Raji (cell line): ENCODE measurements around the gene ADAMTS3.

Experiments
- POLR2A ChIP-seq: IDR thresholded peaks from 2 replicates; pipeline ENCODE4 v1.6.1; 2011; ENCODE audit warnings: low read depth, low read length, control low read depth; ENCODE audit not compliant: insufficient read depth

ADAMTS3 gene

DNA sequence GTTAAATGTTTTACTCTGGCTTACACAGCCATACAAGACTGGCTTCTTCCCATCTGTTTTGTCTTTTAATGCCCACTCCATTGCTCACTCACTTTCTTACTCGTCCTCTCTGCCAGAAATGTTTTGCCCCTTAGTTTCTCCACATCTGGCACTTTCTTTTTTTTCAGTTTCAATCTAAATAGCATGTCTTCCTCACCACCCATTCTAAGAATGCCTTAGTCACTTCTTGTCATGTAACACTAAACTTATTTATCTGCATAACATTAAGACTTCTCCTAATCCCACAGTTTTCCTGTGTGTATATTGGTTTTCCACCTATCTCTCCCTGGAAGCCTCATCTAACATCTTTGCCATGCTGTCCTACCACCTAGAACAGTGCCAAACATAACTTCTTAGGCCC lies 119.3 kb downstream of the ADAMTS3 start:
- no peak for TF ChIP-seq POLR2A

DNA sequence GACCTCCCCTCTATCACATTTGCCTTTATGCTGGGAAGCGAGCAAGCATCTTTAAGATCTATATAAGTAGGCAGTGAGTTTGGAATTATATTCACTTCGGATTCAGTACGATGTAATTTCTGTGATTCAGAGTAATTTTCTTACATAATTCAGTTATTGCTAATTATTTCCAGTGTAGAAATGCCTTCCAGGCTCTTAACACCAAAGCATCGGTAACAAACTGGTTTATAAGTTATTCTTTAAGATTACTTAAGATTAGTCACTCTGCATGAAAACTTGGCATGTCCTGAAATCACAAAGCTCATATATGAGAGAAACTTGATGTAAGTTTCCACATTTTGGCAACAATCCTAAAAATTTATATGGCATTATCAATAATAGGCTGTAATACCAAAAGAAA lies 120.8 kb downstream of the ADAMTS3 start:
- no peak for TF ChIP-seq POLR2A

DNA sequence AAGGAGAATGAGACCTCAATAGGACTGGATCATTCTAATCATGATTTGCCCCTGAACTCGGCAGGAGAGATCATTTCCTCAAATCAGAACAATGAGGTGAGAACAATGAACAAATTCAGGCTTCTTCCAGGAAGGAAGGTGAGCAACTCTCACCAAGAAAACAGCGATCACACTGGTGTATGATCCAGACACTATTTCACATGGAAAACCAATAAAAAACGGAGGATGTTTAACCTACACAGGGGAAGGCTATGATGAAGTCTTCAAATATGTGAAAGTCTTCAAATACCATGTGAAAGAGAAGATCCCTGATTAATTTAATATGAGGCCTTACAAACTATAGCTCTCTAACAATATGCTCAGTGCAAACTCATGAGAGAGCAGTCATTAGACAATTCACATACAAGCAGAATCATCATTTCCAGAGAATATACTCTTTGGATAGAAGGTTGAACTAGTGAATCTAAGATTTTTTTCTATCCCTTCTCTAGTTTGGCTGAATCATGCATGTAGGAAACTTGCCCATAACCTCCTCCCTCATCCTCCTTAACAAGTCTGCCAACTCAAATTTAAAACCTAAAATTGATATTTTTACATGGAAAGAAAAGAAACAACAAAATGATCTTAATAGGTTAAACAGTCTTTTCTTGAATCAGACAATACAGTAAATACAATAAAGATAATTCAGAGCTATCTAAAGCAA lies 122.5 kb downstream of the ADAMTS3 start:
- TF ChIP-seq POLR2A, result no peak

DNA sequence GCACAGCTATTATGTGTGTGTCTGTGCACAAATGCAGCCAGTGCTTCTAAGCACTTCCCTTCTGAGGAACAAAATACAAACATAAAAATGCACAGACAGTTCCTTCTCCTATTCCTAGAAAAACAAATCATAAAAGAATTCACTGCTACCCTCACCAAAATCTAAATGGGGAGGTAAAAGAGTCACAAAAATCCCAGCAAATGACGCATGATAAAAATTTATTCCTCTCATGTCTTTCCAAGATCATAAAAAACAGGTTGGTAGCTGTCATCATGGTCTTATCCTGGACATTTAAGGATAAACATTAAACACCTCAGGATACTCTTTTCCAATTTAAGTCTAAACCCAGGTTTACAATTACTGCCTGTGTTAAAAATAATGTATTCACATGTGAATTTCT lies 124.9 kb downstream of the ADAMTS3 start:
- no peak for TF ChIP-seq POLR2A

DNA sequence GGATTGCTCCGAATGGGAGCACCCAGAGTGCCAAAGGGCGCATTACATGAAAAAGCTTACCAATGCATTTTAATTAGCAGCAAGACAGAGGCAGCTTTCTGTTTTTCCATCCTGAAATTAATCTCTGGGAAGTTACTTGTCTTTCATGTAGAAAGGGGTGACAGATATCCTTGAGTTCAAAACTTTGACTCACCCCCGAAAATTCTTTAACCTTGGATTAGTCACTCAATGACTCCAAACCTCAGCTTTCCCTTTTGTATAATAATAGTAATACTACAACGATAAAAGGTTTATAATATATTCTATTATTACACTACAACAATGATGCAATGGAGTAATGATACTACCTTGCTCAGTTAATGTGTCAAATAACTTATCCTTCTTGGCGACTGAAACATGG lies 126.3 kb downstream of the ADAMTS3 start:
- no peak for TF ChIP-seq POLR2A

DNA sequence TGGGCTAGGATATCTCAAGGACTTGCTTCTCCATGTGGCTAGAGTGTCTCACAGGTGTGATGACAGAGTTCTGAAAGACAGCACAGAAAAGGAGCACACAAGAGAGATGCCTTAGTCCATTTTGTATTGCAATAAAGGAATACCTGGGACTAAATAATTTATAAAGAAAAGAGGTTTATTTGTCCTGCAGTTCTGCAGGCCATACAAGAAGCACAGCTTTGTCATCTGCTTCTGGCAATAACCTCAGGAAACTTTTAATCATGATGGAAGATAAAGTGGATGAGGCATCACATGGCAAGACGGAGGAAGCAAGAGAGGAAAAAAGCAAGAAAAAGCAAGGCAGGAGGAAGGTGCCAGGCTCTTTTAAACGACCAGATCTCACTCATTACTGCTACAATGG lies 126.9 kb downstream of the ADAMTS3 start:
- TF ChIP-seq POLR2A, result no peak

DNA sequence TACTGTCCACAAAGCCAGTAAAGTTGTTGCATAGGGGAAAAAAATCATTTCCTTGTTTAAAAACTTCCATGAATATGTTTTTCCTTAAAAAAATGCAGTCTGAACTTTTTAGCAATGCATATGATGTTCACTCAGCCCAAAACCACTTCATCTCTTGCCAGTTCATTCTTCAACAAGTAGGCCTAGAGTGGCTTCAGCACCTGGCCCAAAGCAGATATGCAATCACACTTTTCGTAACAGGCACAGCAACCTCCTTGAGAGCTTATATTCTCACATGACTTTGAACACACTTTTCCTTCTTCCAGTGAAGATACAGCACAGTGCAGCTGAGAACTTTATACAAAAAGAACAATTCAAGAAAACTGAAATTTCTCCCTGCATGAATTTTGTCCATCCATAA lies 128.6 kb downstream of the ADAMTS3 start:
- no peak for TF ChIP-seq POLR2A

DNA sequence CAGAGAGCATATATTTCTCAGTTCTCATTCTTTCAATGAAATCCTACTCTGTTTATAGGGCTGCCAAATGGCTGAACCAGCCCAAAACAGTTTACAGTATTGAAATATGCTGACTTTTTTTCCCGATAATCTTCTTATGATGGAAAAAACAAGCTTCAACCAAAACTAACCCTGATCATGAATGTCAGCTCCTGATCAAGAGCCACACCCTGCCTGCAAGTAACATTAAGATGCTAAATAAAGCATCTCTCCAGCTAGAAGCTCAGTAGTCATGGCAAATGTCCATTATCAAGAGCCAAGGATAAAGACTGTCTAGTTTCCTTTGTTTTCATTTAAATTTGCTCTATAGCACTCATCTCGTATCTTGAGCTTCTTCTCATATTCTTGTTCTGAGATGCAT lies 136.0 kb downstream of the ADAMTS3 start:
- TF ChIP-seq POLR2A, result no peak

DNA sequence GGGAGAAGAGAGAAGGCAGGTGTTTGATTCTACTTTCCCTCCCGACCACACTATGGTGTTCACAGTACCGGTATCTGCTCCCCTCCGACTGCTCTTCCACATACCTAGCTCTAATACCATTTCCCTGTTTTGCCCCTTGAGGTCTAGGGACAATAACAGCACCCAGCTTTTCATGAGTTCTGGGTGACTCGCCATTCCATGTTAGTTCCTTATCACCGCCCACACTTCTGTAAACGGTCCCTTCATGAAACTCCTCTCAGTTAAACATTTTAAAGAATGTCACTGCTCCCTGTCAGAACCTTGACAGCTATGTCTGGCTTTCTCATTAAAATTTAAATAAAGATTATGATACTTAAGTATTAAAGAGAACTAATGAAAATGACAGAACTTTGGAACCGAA lies 136.7 kb downstream of the ADAMTS3 start:
- no peak for TF ChIP-seq POLR2A

DNA sequence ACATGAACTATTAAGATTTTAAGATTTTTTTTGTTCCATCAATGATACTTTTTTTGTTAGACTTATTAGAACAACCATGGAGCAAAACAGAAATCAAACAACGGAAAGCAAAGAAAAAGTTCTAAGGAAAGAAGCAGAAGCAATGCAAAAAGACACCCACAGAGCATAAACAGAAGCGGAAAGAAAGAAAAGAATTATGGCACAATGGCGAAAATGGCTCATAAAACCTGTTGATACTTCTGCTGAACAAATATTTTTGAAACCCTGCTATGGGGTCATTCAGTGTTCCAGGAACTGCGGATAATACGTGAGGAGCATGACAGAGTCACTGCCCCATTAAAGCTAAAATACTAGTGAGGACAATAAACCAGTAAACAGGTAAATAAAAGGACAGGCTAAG lies 138.0 kb downstream of the ADAMTS3 start:
- TF ChIP-seq POLR2A, result no peak

DNA sequence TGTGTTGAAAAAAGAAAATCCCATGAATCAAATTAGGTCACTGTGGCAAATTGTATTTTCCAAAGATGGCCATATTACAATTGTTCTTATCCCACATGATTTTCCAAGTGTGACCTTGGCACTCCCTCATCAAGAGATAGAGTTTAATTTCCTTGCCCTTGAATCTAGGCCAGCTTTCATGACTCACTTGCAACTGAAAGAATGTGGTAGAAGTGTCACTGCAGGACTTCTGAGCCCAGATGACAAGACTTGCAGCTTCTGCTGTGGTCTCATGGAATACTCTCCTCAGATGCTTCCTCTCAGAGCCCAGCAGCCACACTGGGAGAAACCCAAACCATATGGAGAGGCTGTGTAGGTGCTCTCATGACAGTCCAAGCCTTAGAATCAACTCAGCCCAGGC lies 139.0 kb downstream of the ADAMTS3 start:
- TF ChIP-seq POLR2A, result no peak

DNA sequence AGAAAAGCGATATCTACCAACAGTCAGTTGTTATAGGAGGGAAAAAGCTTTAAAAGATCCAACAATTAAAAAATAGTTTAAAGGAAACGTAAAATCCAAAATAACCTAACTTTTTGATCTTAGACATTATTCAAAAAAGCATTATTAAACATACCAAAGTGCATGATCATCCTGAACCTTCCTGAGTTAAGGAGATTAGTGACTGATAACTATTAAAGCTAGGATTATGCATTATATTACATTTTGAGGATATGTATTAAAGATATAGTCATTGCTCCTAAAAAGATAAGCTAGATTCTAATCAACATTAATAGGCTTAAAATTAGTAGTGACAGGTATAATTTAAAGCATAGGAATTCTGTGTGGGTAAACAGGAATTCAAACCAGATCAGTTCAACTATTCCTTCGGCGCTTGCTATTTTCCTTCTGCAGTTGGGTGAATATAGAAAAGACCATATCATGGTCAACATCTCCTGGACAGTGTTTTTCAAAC lies 139.6 kb downstream of the ADAMTS3 start:
- TF ChIP-seq POLR2A, result no peak

DNA sequence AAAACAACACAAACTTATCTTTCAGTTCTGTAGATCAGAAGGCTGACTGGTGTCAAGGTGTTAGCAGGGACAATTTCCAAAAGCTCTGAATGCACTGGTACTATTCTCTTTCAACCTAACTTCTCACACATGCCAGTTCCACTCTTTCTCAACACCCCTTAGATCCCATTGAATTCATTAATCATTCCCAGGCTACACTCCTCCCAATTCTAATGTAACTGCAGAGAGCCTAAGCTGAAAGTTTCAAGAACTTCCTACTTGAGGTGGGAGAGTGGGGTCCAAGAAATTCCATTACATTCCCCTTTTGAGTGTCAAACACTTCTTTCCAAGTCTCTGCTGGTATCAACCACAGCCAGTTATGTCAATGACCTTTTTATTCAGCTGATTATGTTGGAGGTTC lies 142.0 kb downstream of the ADAMTS3 start:
- no peak for TF ChIP-seq POLR2A

DNA sequence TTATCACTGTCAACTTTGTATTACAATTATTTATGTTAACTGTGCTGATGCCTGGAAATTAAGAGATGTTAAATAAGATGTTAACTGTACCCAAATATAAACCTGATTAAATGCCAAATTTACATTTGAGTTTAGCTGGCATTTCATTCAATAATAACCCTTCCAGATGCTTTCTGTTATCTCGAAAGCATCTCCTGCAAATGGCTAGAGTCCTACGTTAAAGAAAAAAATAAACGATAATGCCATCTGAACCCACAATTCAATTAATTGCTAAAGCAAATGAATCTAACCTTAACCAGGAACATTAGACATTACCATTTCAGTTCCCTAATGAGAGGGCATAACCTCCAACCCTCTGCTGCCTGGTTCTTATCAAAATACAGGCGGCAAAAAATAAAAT lies 145.0 kb downstream of the ADAMTS3 start:
- no peak for TF ChIP-seq POLR2A

DNA sequence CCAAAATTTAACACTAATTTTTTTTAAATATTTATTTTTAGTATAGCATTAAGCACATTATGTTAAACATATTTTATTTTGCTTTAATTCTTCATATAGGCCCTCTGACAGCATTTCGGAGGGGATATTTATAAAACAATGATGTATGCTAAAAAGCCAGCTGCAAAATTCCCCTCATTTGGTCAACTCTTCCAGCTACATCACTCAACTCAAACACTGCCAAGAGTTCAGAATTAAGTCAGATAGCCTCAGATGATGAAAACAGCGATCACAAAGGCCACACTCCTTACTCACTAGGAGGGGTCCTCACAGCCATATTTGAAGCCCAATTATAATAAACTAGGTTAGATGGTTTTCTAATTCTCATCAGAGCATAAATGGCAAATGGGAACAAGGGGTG lies 146.6 kb downstream of the ADAMTS3 start:
- no peak for TF ChIP-seq POLR2A

DNA sequence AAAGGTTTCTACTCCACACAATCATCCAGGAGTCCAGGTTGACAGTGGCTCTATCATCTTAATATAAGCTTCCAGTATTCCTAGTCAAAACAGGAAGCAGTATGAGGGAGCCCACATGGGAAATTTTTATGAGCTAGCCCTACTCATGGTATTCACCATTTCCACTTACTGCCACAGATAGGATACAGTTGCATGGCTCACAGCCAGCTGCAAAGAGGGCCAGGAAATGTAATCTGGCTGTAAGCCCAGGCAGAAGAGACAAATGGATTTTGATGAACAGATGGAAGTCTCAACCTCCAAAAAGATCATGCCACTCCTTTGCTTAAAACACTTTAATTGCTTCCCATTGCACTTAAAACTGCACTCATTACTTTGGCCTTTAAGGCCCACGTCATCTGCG lies 150.6 kb downstream of the ADAMTS3 start:
- TF ChIP-seq POLR2A, result no peak

DNA sequence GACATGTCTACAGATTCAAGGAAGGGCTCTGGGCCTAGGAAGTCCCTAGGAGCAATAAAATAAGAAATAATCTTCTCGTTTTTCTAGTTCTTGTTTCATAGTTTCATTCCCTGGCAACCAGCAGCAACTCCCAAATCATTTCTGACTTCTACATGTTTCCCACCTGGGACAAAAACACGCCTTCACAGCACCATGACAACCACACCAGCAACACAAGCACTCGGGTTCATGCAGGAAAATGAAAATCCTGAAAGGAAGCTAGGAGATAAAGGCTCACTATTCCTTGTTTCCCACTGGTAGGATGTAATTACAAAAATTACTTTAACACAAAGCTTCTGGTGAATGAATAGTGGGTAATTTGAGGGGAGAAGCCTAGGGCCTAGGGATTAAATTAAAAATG lies 158.9 kb downstream of the ADAMTS3 start:
- TF ChIP-seq POLR2A, result no peak
